Measurements from ENCODE around the gene SLC25A47.

DNA sequence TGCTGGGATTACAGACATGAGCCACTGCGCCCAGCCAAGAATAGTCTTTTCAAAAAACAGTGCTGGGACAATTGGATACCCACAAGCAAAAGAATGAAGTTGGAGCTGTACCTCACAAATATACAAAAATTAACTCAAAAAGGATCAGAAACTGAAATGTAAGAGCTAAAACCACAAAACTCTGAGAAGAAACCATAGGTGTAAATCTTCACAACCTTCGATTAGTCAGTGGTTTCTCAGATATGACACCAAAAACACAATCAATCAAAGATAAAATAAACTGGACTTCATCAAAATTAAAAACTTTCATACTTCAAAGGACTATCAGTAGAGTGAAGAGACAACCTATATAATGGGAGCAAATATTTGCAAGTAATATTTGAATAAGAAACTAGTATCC, 35.3 kb downstream of the SLC25A47 start:
- TF ChIP-seq, protein P1, sequence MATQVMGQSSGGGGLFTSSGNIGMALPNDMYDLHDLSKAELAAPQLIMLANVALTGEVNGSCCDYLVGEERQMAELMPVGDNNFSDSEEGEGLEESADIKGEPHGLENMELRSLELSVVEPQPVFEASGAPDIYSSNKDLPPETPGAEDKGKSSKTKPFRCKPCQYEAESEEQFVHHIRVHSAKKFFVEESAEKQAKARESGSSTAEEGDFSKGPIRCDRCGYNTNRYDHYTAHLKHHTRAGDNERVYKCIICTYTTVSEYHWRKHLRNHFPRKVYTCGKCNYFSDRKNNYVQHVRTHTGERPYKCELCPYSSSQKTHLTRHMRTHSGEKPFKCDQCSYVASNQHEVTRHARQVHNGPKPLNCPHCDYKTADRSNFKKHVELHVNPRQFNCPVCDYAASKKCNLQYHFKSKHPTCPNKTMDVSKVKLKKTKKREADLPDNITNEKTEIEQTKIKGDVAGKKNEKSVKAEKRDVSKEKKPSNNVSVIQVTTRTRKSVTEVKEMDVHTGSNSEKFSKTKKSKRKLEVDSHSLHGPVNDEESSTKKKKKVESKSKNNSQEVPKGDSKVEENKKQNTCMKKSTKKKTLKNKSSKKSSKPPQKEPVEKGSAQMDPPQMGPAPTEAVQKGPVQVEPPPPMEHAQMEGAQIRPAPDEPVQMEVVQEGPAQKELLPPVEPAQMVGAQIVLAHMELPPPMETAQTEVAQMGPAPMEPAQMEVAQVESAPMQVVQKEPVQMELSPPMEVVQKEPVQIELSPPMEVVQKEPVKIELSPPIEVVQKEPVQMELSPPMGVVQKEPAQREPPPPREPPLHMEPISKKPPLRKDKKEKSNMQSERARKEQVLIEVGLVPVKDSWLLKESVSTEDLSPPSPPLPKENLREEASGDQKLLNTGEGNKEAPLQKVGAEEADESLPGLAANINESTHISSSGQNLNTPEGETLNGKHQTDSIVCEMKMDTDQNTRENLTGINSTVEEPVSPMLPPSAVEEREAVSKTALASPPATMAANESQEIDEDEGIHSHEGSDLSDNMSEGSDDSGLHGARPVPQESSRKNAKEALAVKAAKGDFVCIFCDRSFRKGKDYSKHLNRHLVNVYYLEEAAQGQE (IDR thresholded peaks at IDR 0.05) = no peak
- TF ChIP-seq TAF1 (conservative IDR thresholded peaks at IDR 0.05) (no peak), RAD21 (IDR thresholded peaks at IDR 0.05) (no peak), JUND (IDR thresholded peaks at IDR 0.05) (no peak), NR2F2 (IDR thresholded peaks at IDR 0.05) (no peak), YY1 (IDR thresholded peaks at IDR 0.05) (no peak), FOXA1 (IDR thresholded peaks at IDR 0.05) (no peak)
- TF ChIP-seq, protein P2, sequence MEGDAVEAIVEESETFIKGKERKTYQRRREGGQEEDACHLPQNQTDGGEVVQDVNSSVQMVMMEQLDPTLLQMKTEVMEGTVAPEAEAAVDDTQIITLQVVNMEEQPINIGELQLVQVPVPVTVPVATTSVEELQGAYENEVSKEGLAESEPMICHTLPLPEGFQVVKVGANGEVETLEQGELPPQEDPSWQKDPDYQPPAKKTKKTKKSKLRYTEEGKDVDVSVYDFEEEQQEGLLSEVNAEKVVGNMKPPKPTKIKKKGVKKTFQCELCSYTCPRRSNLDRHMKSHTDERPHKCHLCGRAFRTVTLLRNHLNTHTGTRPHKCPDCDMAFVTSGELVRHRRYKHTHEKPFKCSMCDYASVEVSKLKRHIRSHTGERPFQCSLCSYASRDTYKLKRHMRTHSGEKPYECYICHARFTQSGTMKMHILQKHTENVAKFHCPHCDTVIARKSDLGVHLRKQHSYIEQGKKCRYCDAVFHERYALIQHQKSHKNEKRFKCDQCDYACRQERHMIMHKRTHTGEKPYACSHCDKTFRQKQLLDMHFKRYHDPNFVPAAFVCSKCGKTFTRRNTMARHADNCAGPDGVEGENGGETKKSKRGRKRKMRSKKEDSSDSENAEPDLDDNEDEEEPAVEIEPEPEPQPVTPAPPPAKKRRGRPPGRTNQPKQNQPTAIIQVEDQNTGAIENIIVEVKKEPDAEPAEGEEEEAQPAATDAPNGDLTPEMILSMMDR (IDR thresholded peaks at IDR 0.05; ENCODE audit: low read depth, low read length, missing input control) = no peak
- TF ChIP-seq, protein P3, sequence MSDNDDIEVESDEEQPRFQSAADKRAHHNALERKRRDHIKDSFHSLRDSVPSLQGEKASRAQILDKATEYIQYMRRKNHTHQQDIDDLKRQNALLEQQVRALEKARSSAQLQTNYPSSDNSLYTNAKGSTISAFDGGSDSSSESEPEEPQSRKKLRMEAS (IDR thresholded peaks at IDR 0.05) = no peak
